Posterior cingulate gyrus (tissue), 11 donors: ENCODE results near the gene R3HDM2.

ENCODE experiments used
- DNase-seq, 10 donors: peaks; one replicate each; pipeline versions ENCODE4 v3.0.0 to v3.0.0-alpha.2; 2020 to 2021; ENCODE audit warnings: mixed read lengths in 3 of 10
- intact Hi-C: fragments of 100-400 bp; cut with DNase I; formaldehyde crosslinking; loops from one replicate; pipeline ENCODE4 v1.15.1; 2023

R3HDM2 gene

DNA sequence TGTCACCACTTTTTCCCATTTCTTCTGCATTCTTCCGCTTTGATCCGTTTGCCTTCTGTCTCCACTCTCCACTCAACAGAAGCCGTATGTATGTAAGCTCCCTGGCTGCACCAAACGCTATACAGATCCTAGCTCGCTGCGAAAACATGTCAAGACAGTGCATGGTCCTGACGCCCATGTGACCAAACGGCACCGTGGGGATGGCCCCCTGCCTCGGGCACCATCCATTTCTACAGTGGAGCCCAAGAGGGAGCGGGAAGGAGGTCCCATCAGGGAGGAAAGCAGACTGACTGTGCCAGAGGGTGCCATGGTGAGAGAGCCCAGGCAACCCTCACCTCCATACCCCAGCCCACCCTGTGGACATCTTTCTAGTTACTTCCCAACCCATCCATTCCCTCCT lies 37.1 kb upstream of the R3HDM2 start:
- DNase-seq, result no peak
- intact Hi-C loops, result no loop called here

DNA sequence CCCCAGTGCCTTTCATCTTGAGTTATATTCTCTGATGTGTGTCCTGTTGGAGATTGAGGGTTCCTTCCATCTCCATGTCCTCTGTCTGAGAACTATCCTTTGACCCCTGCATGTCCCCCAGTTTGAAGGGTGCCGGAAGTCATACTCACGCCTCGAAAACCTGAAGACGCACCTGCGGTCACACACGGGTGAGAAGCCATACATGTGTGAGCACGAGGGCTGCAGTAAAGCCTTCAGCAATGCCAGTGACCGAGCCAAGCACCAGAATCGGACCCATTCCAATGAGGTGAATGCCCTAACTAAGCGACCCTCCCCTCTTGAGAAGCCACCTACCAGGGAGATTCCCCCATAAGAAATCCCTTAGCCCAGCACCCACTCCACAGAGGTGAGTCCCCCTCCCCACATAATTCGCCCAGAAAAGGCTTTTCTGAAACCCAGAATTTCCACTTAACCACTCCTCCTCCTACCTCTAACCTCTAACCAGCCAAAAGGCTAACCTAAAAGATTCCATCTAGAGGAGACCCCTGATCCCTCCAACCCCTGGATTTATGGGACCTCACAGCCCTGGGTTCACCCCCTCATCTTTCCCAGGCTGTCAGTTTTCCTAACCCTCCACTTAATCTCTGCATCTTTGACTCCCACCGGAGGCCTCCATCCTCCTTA lies 36.5 kb upstream of the R3HDM2 start:
- no peak for DNase-seq
- intact Hi-C loops, result no loop called here

DNA sequence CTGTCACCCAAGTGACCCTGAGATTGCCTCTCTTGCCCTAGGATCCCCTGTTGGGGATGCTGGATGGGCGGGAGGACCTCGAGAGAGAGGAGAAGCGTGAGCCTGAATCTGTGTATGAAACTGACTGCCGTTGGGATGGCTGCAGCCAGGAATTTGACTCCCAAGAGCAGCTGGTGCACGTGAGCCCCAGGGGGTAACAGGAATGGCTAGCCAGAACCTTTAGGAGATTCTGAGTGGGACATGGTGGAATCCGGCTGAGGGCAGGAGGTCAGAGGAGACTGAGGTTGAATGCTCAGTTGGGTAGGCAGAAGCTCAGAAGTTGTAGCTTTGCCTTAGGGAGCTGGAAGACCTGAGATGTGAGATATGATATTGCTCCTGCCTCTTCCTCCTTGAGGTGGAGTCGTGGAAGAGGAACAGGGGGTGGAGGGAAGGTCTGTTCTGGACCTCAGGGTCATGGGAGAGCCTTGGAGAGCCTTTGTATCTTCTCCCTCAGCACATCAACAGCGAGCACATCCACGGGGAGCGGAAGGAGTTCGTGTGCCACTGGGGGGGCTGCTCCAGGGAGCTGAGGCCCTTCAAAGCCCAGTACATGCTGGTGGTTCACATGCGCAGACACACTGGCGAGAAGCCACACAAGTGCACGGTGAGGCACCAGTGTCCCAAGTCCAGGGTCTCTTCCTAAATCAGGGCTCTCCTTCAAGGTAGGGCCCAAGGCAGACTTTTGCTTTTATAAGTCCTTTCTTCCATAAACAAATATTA lies 35.1 kb upstream of the R3HDM2 start:
- no peak for DNase-seq
- intact Hi-C loops, result no loop called here

DNA sequence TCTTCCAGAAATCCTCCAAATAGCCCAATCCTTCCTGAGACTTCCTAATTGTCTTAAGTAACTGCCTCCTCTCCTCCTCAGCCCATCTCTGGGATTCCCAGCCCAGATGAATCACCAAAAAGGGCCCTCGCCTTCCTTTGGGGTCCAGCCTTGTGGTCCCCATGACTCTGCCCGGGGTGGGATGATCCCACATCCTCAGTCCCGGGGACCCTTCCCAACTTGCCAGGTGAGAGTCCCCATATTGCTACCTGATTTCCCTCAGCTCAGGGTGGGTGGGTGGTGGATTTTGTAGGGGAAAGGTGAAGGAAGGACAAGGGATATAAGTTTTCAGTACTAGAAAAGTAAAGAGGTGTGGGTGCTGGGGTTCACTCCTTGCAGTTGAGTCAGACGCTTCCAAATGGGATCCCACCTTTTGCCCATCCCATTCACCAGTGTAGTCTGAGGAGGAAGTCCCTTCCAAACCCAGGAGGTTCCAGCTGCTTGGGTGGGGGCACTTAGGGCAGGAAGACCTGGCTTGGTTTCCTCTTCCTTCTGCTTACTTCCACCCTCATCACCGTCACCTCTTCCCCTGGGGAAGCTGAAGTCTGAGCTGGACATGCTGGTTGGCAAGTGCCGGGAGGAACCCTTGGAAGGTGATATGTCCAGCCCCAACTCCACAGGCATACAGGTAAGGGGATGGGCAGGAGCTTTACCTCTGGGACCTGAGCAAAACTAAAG lies 34.3 kb upstream of the R3HDM2 start:
- intact Hi-C loops, result no loop called here
- peak in 1 of 10 donors; percentile 31 for DNase-seq

DNA sequence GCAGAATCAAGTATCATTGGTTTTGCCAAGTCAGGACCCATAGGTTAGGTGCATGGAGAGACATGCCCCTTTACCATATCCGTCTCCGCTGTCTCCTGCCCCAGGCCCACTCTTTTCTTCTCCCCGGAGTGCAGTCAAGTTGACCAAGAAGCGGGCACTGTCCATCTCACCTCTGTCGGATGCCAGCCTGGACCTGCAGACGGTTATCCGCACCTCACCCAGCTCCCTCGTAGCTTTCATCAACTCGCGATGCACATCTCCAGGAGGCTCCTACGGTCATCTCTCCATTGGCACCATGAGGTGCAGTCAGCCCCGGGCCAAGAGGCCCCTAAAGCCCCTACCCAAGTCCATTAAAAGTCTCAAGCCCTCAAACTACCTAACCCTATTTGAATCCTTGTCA lies 33.7 kb upstream of the R3HDM2 start:
- intact Hi-C loops, result no loop called here

DNA sequence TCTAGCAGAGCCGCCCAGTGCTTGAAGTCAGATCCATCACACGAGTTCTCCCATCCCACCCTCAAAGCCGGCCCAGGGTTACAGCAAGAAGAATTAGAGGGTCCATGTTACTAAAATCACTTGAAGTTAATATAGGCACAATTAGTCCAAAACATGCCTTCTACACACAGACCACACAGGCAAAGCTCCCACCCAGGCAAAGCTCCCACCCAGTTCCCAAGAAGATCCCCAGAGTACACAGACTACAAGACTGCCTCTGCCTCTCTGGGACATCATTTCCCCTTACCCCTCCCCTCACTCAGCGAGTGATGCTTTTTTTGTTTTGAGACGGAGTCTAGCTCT lies 32.0 kb upstream of the R3HDM2 start:
- intact Hi-C loops, result no loop called here

More for the DNA sequence above, 33.7 kb upstream of the R3HDM2 start:
- peak in 1 of 10 donors; percentile 44 for DNase-seq

DNA sequence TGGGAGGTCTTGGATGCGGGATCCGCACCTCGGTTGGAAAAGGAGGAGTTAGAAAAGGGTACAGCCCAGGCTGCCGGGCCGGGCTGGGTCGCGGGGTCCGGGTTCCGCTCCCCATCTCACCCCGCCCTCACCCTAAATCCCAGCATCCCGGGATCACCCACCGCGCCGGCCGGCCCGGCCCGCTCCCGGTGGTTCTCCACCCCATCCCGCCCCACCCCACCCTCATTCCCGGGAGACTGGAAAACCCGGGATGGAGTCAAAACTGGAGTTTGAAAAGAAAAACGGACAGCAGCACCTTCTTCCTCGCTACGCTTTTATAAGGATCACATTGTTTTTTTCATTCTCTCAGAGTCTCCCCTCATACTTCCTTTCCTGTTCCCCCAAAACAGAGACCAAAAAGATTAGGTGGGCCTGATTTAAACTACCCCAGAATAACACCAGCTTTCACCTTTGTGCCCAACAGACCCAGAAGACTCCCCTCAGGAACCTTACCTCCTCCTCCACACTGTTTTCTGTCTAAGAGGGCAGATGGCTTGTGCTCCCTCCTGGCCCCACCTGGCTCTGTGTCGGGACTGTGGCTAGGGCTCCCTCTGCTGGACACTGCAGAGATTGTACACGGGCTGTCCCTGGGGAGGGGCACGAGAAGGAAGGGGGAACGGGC lies 31.5 kb upstream of the R3HDM2 start:
- peak; percentile 65 to 96 (median 79) for DNase-seq
- intact Hi-C loops, result no loop called here

More for the DNA sequence above, 32.0 kb upstream of the R3HDM2 start:
- DNase-seq, result no peak

DNA sequence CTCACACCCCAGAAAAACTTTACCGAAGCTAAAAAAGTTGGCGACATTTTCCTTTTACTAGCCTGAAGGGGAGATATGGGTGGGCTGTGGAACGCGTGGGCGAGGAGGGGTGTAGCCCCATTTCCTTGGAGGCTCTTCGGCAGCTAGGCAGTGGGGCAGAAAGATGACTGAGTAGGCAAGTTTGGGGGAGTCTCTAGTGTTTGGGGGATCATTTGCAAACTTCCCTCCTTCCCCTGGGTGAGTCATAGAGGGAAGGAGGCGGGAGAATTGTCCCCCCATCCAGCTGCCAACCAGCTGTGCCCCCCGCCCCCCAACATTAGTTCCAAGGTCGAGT lies 31.0 kb upstream of the R3HDM2 start:
- no peak for DNase-seq
- intact Hi-C loops, result no loop called here

DNA sequence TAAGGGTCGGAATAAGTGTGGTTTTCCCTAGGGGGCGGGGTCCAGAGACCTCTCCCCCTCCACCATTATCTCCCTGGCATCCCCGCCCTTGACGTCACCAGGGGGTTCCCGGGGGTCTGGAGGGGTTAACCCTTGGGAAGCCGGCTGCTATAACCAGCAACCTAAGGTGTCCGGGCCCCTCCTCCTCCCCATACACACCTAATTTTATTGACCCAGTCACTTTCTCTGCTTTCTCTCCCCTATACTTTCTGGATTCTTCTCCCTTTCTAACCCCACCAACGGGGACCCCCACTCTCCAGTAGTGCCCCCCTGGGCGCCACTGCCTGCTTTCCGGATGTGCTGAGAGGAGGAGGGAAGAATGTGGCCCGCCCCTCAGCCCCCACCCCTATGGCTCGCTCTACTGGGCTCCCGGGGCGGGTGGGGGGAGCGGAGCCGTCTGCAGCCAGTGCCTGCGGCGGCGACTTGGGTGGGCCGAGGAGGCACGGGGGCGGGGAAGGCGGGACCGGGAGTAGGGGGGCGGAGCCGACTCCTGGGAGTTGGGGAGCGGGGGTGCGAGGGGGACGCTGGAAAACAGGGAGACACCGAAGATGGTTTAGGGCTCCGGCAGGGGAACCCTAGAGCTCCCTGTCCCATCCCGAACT lies 30.6 kb upstream of the R3HDM2 start:
- peak in 3 of 10 donors; percentile 29 to 77 (median 40) for DNase-seq
- intact Hi-C loops, result no loop called here

DNA sequence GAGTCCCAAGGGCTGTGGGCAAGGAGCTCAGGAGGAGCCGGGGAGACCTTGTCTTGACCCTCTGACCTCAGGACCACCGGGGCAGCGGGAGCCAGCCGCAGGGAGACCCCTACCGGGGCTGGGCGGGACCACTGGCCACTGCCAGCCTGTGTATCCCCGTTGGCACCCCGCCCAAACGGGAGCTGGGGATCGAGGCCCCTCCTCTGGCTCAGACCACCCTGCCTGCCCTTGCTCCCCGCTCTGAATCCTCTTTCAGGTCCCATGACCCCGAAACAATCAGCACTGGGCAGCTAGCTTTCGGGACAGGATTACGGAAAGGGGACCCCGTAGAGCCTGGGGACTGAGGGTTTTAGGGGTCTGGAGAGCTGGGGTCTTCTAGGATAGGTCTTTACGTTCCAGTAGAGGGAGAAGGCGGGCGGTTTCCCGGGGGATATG lies 30.0 kb upstream of the R3HDM2 start:
- intact Hi-C loops, result no loop called here
- peak in 1 of 10 donors; percentile 59 for DNase-seq

DNA sequence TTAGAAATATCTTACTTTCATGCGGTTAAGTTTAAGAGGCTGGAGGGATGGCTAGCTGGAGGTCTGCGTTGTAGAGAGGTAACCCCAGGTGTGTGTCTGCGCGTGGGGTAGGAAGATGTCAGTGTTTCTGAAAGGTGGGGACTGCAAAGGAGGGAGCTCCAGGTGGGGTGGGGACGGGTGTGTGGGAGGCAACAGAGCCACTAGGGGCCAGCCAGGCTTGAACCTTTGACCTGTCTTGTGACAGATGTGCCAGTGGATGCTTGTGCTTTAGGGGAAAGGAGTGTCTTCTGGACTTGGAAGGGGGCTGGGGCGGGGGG lies 29.6 kb upstream of the R3HDM2 start:
- no peak for DNase-seq
- intact Hi-C loops, result no loop called here

DNA sequence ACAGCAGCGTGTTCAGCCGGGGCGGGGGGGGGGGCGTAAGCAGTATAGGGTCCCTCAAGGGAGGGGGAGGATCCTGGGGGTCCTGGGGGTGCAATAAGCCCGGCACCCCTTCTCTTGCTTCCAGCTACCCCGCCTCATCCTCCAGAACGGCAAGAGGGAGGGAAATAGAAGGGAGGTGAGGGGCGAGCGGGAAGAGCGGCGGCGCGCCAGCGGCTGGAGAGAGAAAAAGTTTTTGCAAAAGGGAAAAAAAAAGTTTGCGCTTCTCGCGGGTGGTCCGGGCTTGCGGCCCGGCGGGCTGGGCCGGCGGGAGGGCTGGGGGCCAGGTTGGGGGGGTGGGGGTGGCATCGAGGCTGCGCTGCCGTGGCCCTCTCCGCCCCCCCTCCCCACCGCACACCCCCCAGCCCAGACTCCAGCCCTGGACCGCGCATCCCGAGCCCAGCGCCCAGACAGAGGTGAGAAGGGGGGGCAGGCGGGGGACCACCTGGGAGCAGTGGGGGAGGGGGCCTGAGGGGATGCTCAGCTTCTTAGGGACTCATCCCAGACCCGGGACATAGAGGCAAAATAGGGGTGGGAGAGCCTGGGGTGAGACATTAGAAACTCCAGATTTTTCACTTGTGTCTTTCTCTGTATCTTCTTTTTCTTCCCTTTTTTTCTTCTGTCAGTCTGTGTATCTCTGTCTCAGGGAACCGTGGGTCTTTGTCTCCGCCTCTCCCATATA lies 29.1 kb upstream of the R3HDM2 start, which contains the start of gene GLI1:
GLI1 (plus strand) TSS at position 36 of the 718 bp plus-strand sequence. CDS start 3,907 bp downstream, outside the sequence.
- intact Hi-C loops, result loop anchor here (2.0 kb wide), 1 partner anchor 29 kb away; the partner anchor contains the start of gene MARS1
- DNase-seq, result no peak

DNA sequence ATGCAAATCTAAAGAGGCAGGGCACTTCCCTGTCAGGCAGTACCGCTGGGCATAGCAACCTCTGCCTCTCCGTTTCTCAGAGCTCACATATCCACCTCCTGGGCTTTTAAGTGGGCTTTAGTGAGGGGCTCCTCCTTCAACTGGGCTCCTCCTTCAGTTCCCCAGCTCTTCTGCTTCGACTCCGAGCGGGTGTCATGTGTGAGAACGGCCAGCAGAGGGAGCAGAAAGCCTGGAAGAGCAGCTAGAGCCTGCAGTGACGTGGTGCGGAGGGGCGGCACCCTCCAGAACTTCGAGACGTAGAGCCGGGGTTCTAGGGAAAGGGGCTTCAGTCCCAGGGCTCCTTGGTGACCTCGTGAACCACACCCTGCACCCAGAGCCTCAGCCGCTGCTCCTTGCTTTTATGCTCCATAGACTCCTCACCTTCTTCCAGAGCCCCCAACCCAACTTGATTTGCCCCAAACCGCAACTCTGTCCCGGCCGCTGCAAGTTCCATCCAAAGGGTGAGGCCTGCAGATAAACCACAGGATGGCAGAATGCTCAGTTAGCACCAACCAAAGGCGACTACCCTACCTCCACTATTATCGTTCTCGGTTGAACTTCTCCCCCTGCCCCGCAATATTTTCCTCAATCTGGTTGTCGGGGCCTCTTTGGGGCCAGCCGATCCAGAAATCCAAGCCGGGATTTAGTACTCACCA lies 28.4 kb upstream of the R3HDM2 start:
- DNase-seq, result peak; percentile 89 to 98 (median 94)
- intact Hi-C loops, result loop anchor here (2.0 kb wide), 1 partner anchor 30 kb away; the partner anchor contains the start of gene MARS1

DNA sequence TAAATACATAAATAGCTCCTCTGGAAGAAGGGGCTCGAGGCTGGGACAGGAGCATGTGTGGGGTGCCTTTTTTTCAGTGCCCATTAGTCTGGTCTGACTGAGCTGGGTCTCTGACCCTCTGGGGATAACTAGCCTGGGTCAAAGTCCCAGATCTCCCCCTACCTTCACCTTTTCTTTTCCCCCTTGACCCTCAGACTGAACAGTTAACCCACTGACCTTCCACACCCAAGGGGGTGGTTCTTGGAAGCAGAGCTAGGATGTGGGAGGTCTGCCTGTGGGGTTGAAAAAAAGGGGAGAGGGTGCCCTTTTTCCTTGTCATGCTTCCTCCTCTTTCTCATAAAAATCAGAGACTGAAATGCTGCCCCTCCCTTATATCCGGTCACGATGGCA lies 27.8 kb upstream of the R3HDM2 start:
- intact Hi-C loops, result loop anchor here (2.0 kb wide), 1 partner anchor 30 kb away; the partner anchor contains the start of gene MARS1
- no peak for DNase-seq

DNA sequence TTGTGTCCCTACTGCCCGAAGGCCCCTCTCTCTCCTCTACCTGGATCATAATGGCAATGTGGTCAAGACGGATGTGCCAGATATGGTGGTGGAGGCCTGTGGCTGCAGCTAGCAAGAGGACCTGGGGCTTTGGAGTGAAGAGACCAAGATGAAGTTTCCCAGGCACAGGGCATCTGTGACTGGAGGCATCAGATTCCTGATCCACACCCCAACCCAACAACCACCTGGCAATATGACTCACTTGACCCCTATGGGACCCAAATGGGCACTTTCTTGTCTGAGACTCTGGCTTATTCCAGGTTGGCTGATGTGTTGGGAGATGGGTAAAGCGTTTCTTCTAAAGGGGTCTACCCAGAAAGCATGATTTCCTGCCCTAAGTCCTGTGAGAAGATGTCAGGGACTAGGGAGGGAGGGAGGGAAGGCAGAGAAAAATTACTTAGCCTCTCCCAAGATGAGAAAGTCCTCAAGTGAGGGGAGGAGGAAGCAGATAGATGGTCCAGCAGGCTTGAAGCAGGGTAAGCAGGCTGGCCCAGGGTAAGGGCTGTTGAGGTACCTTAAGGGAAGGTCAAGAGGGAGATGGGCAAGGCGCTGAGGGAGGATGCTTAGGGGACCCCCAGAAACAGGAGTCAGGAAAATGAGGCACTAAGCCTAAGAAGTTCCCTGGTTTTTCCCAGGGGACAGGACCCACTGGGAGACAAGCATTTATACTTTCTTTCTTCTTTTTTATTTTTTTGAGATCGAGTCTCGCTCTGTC lies 26.1 kb upstream of the R3HDM2 start:
- DNase-seq, result peak in 1 of 10 donors; percentile 30
- intact Hi-C loops, result no loop called here

DNA sequence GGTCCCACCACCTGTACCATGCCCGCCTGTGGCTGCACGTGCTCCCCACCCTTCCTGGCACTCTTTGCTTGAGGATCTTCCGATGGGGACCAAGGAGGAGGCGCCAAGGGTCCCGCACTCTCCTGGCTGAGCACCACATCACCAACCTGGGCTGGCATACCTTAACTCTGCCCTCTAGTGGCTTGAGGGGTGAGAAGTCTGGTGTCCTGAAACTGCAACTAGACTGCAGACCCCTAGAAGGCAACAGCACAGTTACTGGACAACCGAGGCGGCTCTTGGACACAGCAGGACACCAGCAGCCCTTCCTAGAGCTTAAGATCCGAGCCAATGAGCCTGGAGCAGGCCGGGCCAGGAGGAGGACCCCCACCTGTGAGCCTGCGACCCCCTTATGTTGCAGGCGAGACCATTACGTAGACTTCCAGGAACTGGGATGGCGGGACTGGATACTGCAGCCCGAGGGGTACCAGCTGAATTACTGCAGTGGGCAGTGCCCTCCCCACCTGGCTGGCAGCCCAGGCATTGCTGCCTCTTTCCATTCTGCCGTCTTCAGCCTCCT lies 25.4 kb upstream of the R3HDM2 start:
- intact Hi-C loops, result no loop called here
- peak in 1 of 10 donors; percentile 69 for DNase-seq

DNA sequence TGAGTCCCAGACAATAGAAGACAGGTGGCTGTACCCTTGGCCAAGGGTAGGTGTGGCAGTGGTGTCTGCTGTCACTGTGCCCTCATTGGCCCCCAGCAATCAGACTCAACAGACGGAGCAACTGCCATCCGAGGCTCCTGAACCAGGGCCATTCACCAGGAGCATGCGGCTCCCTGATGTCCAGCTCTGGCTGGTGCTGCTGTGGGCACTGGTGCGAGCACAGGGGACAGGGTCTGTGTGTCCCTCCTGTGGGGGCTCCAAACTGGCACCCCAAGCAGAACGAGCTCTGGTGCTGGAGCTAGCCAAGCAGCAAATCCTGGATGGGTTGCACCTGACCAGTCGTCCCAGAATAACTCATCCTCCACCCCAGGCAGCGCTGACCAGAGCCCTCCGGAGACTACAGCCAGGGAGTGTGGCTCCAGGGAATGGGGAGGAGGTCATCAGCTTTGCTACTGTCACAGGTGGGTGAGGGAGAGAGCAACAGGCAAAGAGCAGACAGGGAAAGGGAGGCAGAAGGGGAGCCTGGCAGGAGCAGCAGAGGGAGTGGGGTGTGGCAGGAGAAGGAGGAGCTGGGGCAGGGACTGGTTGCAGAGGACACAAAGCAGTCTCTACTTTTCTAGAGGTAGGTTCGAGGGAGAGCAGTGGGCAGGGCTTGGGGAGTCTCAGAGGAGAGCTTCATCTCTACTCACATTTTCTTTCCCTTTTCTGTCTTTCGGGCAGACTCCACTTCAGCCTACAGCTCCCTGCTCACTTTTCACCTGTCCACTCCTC lies 24.7 kb upstream of the R3HDM2 start:
- intact Hi-C loops, result no loop called here

More for the DNA sequence above, 24.7 kb upstream of the R3HDM2 start:
- no peak for DNase-seq
